ENCODE measurements around the gene MAGI2. TPM values are rescaled to one million over a fixed set of nuclear protein-coding genes. Genes with fewer than 3 reads are reported as not detected.
"Not testable (repeated sequence)": the region's sequence is repeated elsewhere in the genome, so short reads cannot be mapped to it uniquely, and the experiment has no call there.

The MAGI2 gene
- total RNA-seq, 2 experiments from 2014 or later, result 0.05 to 0.12 TPM

- DNase-seq, result no peak
- H3K36me3 Mint-ChIP-seq (ENCODE audit: low read depth), result no peaks in the 10 kb centered on the region
- no peak overlapping the region for H3K27ac Mint-ChIP-seq
- H3K4me1 Mint-ChIP-seq, result no peaks in the 10 kb centered on the region
- no peaks in the 10 kb centered on the region for H3K9me3 Mint-ChIP-seq (ENCODE audit: low read depth)
- ChIA-PET CTCF (no interaction called here), POLR2A (no interaction called here)
- ATAC-seq, result no peak
- H3K27me3 Mint-ChIP-seq, result no peaks in the 10 kb centered on the region
- no peak overlapping the region for H3K4me3 Mint-ChIP-seq
- intact Hi-C loops (cut with DNase I, micrococcal nuclease), result no loop called here
Observed at GRCh38 chr7:78609281-78609680, 844.2 kb downstream of the MAGI2 start.

DNA sequence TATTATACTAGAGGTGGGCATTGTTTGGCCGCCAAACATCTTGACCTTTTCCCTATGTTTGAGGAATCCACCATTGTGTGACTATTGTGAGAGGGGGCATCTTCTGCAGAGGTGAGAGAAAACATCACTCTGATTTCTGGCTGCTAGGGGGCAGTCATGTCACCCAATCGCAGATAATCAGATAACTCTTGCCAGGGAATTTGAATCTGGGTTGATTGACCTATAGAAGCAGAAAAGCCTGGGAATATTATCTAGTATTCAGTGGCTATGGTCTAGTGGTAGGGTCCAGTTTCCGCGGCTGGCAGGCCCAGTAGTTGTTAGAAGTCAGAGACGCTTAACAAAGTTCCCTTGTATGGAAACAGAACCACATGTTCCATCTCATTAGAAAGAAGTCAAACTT lies 846.4 kb downstream of the MAGI2 start:
- no peaks in the 10 kb centered on the region for H3K4me1 Mint-ChIP-seq
- ATAC-seq, result no peak
- POLR2A ChIA-PET, result no interaction called here
- intact Hi-C loops (cut with DNase I, micrococcal nuclease), result no loop called here
- H3K4me3 Mint-ChIP-seq, result no peak overlapping the region
- H3K27ac Mint-ChIP-seq, result no peak overlapping the region
- no peaks in the 10 kb centered on the region for H3K36me3 Mint-ChIP-seq (ENCODE audit: low read depth)
- CTCF ChIA-PET, result interaction anchor here (0.6 kb wide), 1 partner anchor 32 kb away, joined by 3 read pairs; no protein-coding TSS in a partner anchor
- H3K9me3 Mint-ChIP-seq (ENCODE audit: low read depth), result no peaks in the 10 kb centered on the region
- H3K27me3 Mint-ChIP-seq, result no peaks in the 10 kb centered on the region
- DNase-seq, result no peak

DNA sequence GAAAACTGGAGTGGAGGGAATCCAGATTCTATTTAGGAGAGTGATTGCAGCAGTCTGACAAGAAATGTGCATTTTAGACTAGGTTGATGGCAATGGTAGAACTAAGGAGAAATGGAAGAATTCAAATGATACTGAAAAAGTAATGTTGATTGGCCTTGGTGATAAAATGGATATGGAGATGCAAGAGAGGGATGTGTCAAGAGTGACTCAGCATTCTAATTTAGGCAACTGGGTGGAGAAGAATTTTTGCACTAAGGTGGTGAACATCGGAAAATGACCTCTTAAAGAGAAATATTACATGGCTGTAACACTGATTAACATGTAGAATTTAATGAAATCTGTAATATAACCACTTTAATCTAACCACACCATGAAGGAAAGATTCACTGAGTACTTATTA lies 848.3 kb downstream of the MAGI2 start:
- no peaks in the 10 kb centered on the region for H3K9me3 Mint-ChIP-seq (ENCODE audit: low read depth)
- H3K27ac Mint-ChIP-seq, result no peak overlapping the region
- ATAC-seq (no peak), DNase-seq (no peak)
- H3K4me1 Mint-ChIP-seq, result no peaks in the 10 kb centered on the region
- H3K27me3 Mint-ChIP-seq, result no peaks in the 10 kb centered on the region
- H3K36me3 Mint-ChIP-seq (ENCODE audit: low read depth), result no peaks in the 10 kb centered on the region
- intact Hi-C loops (cut with DNase I, micrococcal nuclease), result no loop called here
- H3K4me3 Mint-ChIP-seq, result no peak overlapping the region
- ChIA-PET CTCF (no interaction called here), POLR2A (no interaction called here)

DNA sequence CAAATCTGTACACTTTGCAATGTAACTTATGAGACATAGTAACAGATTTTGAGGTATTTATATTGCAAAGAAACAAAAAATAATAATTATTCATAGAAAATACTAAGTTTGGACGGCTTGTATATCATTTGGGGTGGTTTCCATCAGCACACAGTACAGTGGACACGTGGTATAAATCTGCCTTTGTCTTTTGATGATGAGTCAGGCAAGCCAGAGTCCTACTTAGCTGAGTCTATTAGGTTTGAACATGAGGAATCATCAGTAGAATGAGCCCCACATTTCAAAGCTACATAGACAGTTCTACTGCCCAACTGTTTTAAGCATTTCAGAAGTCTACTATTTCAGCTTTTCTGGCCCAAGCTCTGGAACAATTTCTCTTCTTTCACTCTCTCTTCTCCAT lies 851.7 kb downstream of the MAGI2 start:
- intact Hi-C loops (cut with DNase I, micrococcal nuclease), result no loop called here
- Mint-ChIP-seq H3K27me3 (no peaks in the 10 kb centered on the region), H3K36me3 (ENCODE audit: low read depth) (no peaks in the 10 kb centered on the region), H3K4me1 (no peaks in the 10 kb centered on the region), H3K9me3 (ENCODE audit: low read depth) (no peaks in the 10 kb centered on the region), H3K27ac (no peak overlapping the region), H3K4me3 (no peak overlapping the region)
- no peak for DNase-seq
- no peak for ATAC-seq
- ChIA-PET POLR2A (no interaction called here), CTCF (no interaction called here)

GRCh38 chr7:78594156-78594555 lies 859.3 kb downstream of the MAGI2 start:
- ChIA-PET POLR2A (no interaction called here), CTCF (interaction anchor here (1.5 kb wide), 1 partner anchor 84 kb away, joined by 3 read pairs; no protein-coding TSS in a partner anchor)
- Mint-ChIP-seq H3K27ac (no peak overlapping the region), H3K36me3 (ENCODE audit: low read depth) (no peaks in the 10 kb centered on the region), H3K9me3 (ENCODE audit: low read depth) (no peaks in the 10 kb centered on the region), H3K4me3 (no peak overlapping the region), H3K4me1 (no peaks in the 10 kb centered on the region), H3K27me3 (no peaks in the 10 kb centered on the region)
- intact Hi-C loops (cut with DNase I, micrococcal nuclease), result no loop called here
- no peak for ATAC-seq
- DNase-seq, result no peak

DNA sequence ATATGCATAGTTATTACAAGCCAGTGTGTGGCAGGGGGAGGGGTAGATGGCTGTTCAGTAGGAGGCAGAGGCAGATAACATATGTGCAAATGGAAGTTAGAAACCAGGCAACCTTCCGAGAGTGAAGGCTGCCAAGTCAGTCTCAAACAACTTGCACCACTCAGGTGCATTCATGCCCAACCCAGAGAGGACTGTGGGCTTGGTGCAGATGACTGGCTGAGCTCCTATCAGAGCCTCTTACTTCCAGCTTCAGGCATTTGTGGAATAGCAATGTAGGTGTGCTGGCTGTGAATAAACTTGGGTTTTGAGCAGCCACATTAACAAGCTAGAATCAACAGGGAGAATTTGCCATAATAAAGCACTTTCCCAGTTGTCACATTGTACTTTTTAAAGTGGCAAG lies 865.1 kb downstream of the MAGI2 start:
- Mint-ChIP-seq H3K9me3 (ENCODE audit: low read depth) (no peaks in the 10 kb centered on the region), H3K27me3 (no peaks in the 10 kb centered on the region), H3K27ac (no peak overlapping the region), H3K36me3 (ENCODE audit: low read depth) (no peaks in the 10 kb centered on the region), H3K4me1 (no peaks in the 10 kb centered on the region), H3K4me3 (no peak overlapping the region)
- ChIA-PET CTCF (no interaction called here), POLR2A (no interaction called here)
- ATAC-seq, result no peak
- intact Hi-C loops (cut with DNase I, micrococcal nuclease), result no loop called here
- no peak for DNase-seq

- intact Hi-C loops (cut with DNase I, micrococcal nuclease), result no loop called here
- ChIA-PET CTCF (no interaction called here), POLR2A (no interaction called here)
- Mint-ChIP-seq H3K4me3 (no peak overlapping the region), H3K36me3 (ENCODE audit: low read depth) (no peaks in the 10 kb centered on the region), H3K4me1 (no peaks in the 10 kb centered on the region), H3K27me3 (no peaks in the 10 kb centered on the region), H3K27ac (no peak overlapping the region), H3K9me3 (ENCODE audit: low read depth) (no peaks in the 10 kb centered on the region)
- no peak for ATAC-seq
- no peak for DNase-seq
Observed at GRCh38 chr7:78587443-78588044, 865.9 kb downstream of the MAGI2 start.

- H3K4me1 Mint-ChIP-seq, result no peaks in the 10 kb centered on the region
- DNase-seq (no peak), ATAC-seq (no peak)
- CTCF ChIA-PET, result no interaction called here
- H3K4me3 Mint-ChIP-seq, result no peak overlapping the region
- no peaks in the 10 kb centered on the region for H3K9me3 Mint-ChIP-seq (ENCODE audit: low read depth)
- H3K27me3 Mint-ChIP-seq, result no peaks in the 10 kb centered on the region
- H3K27ac Mint-ChIP-seq, result no peak overlapping the region
- intact Hi-C loops (cut with DNase I, micrococcal nuclease), result no loop called here
- H3K36me3 Mint-ChIP-seq (ENCODE audit: low read depth), result no peaks in the 10 kb centered on the region
- POLR2A ChIA-PET, result no interaction called here
Observed at GRCh38 chr7:78585980-78586379, 867.5 kb downstream of the MAGI2 start.

- ChIA-PET POLR2A (no interaction called here), CTCF (interaction anchor here (0.6 kb wide), 1 partner anchor 213 kb away, joined by 4 read pairs; no protein-coding TSS in a partner anchor)
- Mint-ChIP-seq H3K9me3 (ENCODE audit: low read depth) (no peaks in the 10 kb centered on the region), H3K4me1 (no peaks in the 10 kb centered on the region), H3K27me3 (no peaks in the 10 kb centered on the region), H3K4me3 (no peak overlapping the region), H3K36me3 (ENCODE audit: low read depth) (no peaks in the 10 kb centered on the region), H3K27ac (no peak overlapping the region)
- ATAC-seq, result no peak
- intact Hi-C loops (cut with DNase I, micrococcal nuclease), result no loop called here
- DNase-seq, result no peak
Observed at GRCh38 chr7:78578686-78579085, 874.8 kb downstream of the MAGI2 start.

DNA sequence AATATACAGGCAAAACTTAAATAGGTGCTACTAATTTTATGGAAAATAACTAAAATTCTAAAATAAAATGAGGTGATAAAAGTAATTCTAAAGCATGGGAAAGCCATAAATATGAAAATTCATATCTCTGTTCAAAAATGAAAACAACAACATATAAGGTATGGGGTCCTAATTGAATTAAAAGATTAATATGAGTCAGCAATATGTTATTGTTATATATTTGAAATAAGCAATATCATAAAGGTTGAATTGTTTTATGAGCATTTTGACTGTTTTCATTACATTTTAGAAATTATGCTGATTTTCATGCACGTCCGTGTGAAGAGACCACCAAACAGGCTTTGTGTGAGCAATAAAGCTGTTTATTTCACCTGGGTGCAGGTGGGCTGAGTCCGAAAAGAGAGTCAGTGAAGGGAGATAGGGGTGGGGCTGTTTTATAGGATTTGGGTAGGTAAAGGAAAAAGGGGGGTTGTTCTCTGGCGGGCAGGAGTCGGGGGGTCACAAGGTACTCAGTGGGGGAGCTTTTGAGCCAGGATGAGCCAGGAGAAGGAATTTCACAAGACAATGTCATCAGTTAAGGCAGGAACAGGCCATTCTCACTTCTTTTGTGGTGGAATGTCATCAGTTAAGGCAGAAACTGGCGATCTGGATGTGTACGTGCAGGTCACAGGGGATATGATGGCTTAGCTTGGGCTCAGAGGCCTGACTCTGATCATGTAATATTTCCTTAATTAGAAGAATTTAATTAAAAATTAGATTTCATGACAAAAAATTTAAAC lies 876.1 kb downstream of the MAGI2 start:
- H3K4me1 Mint-ChIP-seq; H3K27me3 Mint-ChIP-seq; intact Hi-C loops (cut with DNase I, micrococcal nuclease); POLR2A ChIA-PET; H3K27ac Mint-ChIP-seq; ATAC-seq; H3K36me3 Mint-ChIP-seq (ENCODE audit: low read depth); CTCF ChIA-PET; DNase-seq; H3K4me3 Mint-ChIP-seq; H3K9me3 Mint-ChIP-seq (ENCODE audit: low read depth): not testable (repeated sequence)

DNA sequence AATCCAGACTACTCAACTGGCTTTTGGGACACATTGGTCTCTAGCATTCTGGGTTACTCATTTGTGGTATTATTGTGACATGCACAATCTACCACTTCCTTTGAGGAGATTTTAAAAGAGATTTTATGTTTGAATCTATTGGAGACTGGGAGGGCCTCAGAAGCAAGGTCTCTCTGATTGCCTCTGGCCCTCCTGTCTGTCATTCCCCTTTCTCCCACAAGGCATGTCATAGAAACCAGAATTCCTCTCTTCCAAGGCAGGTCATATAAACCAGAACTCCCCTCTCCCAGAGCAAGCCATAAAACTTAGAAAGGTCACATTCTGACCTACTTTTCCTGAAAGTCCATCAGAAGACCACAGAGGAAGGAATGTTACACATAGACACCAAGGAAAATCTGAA lies 877.2 kb downstream of the MAGI2 start:
- Mint-ChIP-seq H3K27me3 (no peaks in the 10 kb centered on the region), H3K9me3 (ENCODE audit: low read depth) (no peaks in the 10 kb centered on the region), H3K4me3 (no peak overlapping the region), H3K27ac (no peak overlapping the region), H3K36me3 (ENCODE audit: low read depth) (no peaks in the 10 kb centered on the region), H3K4me1 (no peaks in the 10 kb centered on the region)
- POLR2A ChIA-PET, result no interaction called here
- ATAC-seq (no peak), DNase-seq (no peak)
- intact Hi-C loops (cut with DNase I, micrococcal nuclease), result no loop called here
- CTCF ChIA-PET, result no interaction called here

DNA sequence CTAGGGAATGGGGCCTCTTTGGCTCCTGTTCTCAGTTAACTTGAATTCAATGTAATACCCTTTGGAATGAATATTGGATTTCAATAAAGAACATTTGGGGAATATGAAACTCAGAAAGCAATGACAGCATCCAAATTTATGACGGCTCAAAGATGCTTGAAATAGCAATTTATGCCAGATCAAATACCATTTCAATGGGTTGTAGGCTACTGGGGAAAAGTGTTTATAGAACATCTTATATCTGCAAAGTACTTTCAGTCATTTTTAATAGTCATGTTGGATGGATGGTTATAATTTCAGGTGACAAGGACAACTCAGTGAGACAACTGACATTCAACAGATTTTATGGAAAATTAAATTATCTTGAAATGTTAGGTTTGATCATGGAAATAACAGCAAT lies 882.2 kb downstream of the MAGI2 start:
- Mint-ChIP-seq H3K27ac (no peak overlapping the region), H3K4me3 (no peak overlapping the region), H3K27me3 (no peaks in the 10 kb centered on the region), H3K9me3 (ENCODE audit: low read depth) (no peaks in the 10 kb centered on the region), H3K4me1 (no peaks in the 10 kb centered on the region), H3K36me3 (ENCODE audit: low read depth) (no peaks in the 10 kb centered on the region)
- DNase-seq, result no peak
- intact Hi-C loops (cut with DNase I, micrococcal nuclease), result no loop called here
- POLR2A ChIA-PET, result no interaction called here
- no peak for ATAC-seq
- CTCF ChIA-PET, result no interaction called here

Measured in activated CD4-positive, alpha-beta T cell treated with anti-CD3 and anti-CD28 coated beads for 36 hours (primary cell).